Limb (tissue), 2 donors: ENCODE data around the gene SMC4.

Source experiments
- DNase-seq, 2 donors: peaks; one replicate each; pipeline ENCODE4 v3.0.0-alpha.2; 2016; ENCODE audit errors: extremely low spot score in 2 of 2

The SMC4 gene

DNA sequence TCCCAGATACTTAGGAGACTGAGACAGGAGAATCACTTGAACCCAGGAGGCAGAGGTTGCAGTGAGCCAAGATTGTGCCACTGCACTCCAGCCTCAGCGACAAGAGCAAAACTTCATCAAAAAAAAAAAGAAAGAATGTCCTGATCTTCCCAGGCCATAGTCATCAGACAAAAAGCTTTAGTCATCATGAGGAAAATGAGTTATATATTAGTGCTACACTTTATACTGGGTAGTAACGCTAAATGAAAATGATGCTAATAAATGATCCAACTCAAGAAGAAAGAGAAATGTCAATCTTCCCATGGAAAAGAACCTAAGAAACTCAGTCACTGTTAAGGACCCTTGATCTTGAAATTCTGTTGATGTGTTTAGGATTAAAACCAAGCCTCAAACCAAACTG lies 76.4 kb downstream of the SMC4 start:
- no peak for DNase-seq

DNA sequence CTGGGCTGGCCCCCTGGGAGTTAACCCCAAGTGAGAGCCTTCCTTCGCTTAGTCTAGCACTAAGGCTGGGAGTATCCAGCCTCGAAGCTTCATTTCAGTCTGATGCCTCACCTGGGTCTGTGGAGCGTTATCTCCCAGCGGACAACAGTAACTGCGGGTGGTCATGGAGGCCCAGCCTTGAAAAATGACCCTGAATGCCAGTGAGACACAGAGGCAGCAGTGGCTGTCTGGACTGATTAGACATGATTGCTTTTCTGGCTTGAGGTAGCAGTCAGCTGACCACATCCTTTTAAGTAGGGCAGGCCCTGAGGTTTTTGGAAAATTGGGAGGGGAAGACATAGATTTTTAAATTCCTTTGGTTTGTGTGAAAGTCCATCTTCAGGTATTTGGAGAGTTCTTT lies 78.3 kb downstream of the SMC4 start:
- no peak for DNase-seq

DNA sequence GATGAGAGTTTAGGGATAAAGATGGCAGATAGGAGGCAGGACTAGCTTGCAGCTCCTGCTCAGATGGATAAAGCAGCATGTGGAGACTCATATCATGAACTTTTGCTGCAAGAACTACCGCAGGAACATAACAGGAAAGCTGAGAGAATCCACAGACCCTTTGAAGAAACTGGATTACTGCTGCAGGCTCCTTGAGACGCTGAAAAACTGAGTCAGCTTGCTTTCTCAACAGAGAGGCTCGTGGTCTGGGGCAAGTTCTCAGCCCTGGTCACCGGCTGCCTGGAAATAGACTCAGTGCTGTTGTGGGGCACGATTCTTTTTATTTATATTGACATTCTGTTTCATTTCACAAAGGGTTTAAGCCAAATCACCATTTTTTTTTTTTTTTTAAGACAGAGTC lies 78.9 kb downstream of the SMC4 start:
- no peak for DNase-seq

DNA sequence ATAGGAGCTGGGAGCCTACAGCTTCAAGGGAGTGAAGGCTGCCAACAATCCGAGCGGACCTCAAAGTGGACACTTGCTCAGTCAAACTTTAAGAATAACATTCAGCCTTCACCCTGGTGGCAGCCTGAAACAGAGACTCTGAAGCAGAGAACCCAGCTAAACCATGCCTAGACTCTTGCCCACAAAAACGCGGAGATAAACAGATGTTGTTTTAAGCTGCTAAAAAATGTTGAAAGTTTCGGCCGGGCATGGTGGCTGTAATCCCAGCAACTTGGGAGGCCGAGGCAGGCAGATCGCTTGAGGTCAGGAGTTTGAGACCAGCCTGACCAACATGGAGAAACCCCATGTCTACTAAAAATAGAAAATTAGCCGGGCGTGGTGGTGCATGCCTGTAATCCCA lies 79.9 kb downstream of the SMC4 start:
- DNase-seq, result no peak

DNA sequence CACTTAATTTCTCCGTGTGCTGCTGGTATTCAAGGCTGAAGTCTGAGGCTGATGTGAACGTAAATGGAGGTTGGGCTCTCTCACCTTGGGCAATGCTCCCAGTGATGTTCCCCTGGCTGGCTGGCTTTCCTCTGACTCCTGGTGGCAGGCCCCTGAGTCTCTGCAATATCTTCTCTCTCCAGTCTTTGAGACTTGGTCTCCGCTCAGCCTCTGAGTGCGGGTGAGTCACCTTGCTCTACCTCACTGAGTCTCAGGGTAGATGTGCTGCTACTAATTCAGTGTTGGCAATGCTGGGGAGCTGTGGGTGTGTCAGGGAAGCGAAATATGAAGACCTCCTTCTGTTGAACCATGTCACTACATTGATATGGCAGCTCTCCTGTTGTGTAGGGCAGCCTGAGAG lies 81.5 kb downstream of the SMC4 start:
- no peak for DNase-seq

DNA sequence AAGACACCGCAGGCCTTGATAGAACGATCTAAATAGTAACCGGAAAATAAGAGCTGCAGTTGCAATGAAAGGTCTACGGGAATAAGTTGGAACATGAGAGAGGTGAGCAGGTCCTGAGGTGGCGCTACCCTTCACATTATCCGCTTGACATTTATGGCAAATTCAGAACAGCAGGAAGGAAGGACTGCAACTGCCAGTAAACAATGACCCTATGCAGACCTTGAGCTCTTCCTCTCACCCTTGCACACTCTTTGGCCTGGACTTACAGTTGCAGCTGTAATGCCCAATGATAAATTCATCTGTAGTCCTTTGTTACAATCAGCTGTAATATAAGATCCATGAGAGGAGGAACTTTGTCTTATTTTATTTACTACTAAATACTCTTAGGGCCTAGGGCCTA lies 82.4 kb downstream of the SMC4 start:
- no peak for DNase-seq

DNA sequence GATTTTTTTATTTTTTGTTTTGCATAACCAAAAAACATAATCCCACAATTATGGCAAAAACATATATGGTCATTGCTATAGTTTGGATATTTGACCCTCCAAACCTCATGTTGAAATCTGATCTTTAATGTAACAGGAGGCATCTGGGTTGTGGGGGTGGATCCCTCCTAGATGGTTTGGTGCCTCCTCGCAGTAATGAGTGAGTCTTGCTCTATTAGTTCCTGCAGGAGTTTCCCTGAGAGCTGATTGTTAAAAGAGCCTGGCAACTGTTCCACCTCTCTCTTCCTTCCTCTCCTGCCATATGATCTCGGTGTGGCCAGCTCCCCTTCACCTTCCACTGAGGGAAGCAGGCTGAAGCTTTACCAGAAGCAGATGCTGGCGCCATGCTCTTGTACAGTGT lies 83.3 kb downstream of the SMC4 start:
- no peak for DNase-seq
